Tibial nerve (tissue), 4 donors: ENCODE data around the gene ANKS1A. TPM values are rescaled to one million over a fixed set of nuclear protein-coding genes. Genes with fewer than 3 reads are reported as not detected.

Experiments
- DNase-seq, 2 donors: peaks; one replicate each; pipeline ENCODE4 v3.0.0-alpha.2; 2019; ENCODE audit warnings: low spot score in 2 of 2
- H3K27ac ChIP-seq, 4 donors: fragments of 200-600 bp; sonication (generic) in 3 of 4; one replicate each; pipeline ENCODE4 v1.5.1; 2017 to 2019; ENCODE audit warnings: mild to moderate bottlenecking in 1 of 4
- H3K27me3 ChIP-seq, 2 donors: fragments of 200-600 bp; sonication (generic) in 1 of 2; one replicate each; pipeline versions ENCODE4 v1.5.1 to v1.6.0; 2017 to 2019
- H3K36me3 ChIP-seq, 3 donors: fragments of 200-600 bp; sonication (generic); one replicate each; pipeline ENCODE4 v1.5.1; 2018 to 2019
- H3K4me1 ChIP-seq, 4 donors: fragments of 200-600 bp; sonication (generic) in 3 of 4; one replicate each; pipeline ENCODE4 v1.5.1; 2017 to 2019
- H3K4me3 ChIP-seq, 4 donors: fragments of 200-600 bp; sonication (generic) in 3 of 4; one replicate each; pipeline ENCODE4 v1.5.1; 2017 to 2019; ENCODE audit warnings: mild to moderate bottlenecking in 1 of 4, moderate library complexity in 1 of 4
- H3K9me3 ChIP-seq, 4 donors: fragments of 200-600 bp; sonication (generic) in 3 of 4; one replicate each; pipeline ENCODE4 v1.5.1; 2017 to 2019
- CTCF ChIP-seq, 5 experiments: fragments of 200-600 bp in 3 of 5; fragments of 450-650 bp in 2 of 5; sonication (generic) in 3 of 5; IDR thresholded peaks; one replicate each; pipeline ENCODE4 v1.5.1; 2016 to 2019; ENCODE audit warnings: antibody characterized with exemption in 5 of 5, mild to moderate bottlenecking in 3 of 5, moderate library complexity in 2 of 5
- EP300 ChIP-seq, 2 donors: sonication (generic); formaldehyde crosslinking; IDR thresholded peaks; one replicate each; pipeline ENCODE4 v1.6.1; 2017; ENCODE audit warnings: antibody characterized with exemption in 2 of 2, mild to moderate bottlenecking in 1 of 2
- POLR2A ChIP-seq, 2 donors: fragments of 450-650 bp; IDR thresholded peaks; one replicate each; pipeline ENCODE4 v1.6.1; 2017; ENCODE audit warnings: antibody characterized with exemption in 2 of 2, mild to moderate bottlenecking in 2 of 2, moderate library complexity in 2 of 2
- WGBS, 2 donors: methylation state at CpG; one replicate each; pipeline ENCODE4 v1.1.5; 2018; 5-methylcytosine and 5-hydroxymethylcytosine counted together
- total RNA-seq, 4 donors: library from RNA; depleted of rRNA; stranded (reverse); fragments of >200 nt; gene quantifications; one replicate each; pipeline ENCODE4 v1.1.0, GENCODE V29; 2016

The ANKS1A gene
- total RNA-seq, 4 donors from 2014 or later, result 39.3 to 55.9 (median 44.0) TPM

DNA sequence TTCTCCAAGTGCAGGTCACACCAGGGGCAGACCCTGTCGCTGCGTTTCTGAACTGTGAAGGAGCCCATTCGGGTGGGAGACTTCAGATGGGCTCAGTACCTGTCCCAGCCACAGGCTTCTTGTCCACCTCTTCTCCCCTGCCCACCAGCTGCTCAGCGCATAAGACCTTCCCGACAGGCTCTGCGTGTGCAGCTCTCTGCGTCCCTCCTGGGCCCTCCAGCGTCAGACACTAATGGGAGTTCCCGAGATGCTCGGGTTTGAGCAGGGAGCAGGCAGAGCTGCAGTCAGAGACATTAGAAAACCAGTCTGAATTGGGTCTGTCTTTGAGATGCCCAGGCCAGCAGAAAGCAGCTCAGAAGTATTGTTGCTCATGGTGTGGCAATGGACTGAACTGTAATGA, 201.7 kb downstream of the ANKS1A start:
- no peaks in the 10 kb centered on the region for H3K9me3 ChIP-seq
- H3K36me3 ChIP-seq, result peaks cover 3 to 59% (median 9%) of the 10 kb centered on the region in 3 donors
- TF ChIP-seq POLR2A (IDR thresholded peaks at IDR 0.05) (no peak), CTCF (IDR thresholded peaks at IDR 0.05) (no peak), EP300 (IDR thresholded peaks at IDR 0.05) (no peak)
- 76 to 79% methylated on average over 10 of the region's 10 CpGs for WGBS, 2 donors
- H3K27me3 ChIP-seq, result no peaks in the 10 kb centered on the region
- DNase-seq, result no peak
- H3K27ac ChIP-seq, result no peak overlapping the region
- H3K4me1 ChIP-seq, result peaks cover 0 to 81% (median 16%) of the 10 kb centered on the region in 4 donors
- H3K4me3 ChIP-seq, result no peak overlapping the region

DNA sequence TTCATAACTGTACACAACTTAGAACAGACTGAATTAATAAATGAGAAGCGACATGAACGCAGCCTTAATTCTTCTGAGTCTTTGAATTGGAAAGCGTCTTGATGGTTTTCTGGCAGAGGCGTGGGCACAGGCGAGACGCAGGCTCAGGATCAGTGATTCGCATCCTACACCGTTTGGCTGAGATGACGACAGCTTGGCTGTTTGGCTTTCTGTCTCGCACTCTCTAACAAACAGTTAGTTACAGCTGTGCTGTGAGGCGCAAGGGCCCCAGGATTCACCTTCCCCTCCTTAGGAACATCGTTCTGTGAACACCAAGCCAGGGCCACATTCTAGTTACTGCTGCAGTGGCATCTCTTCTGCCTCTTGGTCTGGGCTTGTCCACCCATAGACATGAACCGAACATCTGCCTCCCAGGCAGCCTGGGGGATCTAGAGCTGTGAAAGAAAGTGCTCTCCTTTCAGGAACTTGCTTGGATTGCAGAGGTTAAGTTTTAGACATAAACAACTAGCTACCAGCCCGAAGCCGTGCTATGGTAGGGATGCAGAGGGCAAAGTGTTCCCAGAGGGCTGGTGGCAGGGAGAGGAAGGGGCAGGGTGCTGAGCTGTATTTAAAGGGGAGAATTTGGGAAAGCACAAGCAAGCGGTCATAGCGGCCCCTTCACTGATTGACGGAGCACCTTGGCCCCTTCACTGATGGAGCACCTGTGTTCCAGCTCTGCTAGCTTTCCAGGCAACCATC, 202.5 kb downstream of the ANKS1A start:
- Histone ChIP-seq H3K36me3 (peaks cover 3 to 52% (median 9%) of the 10 kb centered on the region in 3 donors), H3K9me3 (no peaks in the 10 kb centered on the region), H3K27ac (peak overlapping the region in 2 of 4 donors; percentile 23 to 58), H3K4me3 (no peak overlapping the region), H3K4me1 (peaks cover 0 to 88% (median 17%) of the 10 kb centered on the region in 4 donors), H3K27me3 (no peaks in the 10 kb centered on the region)
- no peak for DNase-seq
- 80 to 83% methylated on average over 18 of the region's 18 CpGs for WGBS, 2 donors
- no peak for TF ChIP-seq CTCF (IDR thresholded peaks at IDR 0.05)
- TF ChIP-seq POLR2A (IDR thresholded peaks at IDR 0.05), result no peak
- TF ChIP-seq EP300 (IDR thresholded peaks at IDR 0.05), result no peak

- Histone ChIP-seq H3K36me3 (peaks cover 1 to 41% (median 9%) of the 10 kb centered on the region in 3 donors), H3K9me3 (no peaks in the 10 kb centered on the region), H3K4me1 (peaks cover 0 to 80% (median 19%) of the 10 kb centered on the region in 4 donors), H3K27me3 (no peaks in the 10 kb centered on the region), H3K4me3 (no peak overlapping the region), H3K27ac (peak overlapping the region in 2 of 4 donors; percentile 9 to 58)
- no peak for DNase-seq
- WGBS, 2 donors, result 56 to 57% methylated on average over 5 of the region's 5 CpGs
- TF ChIP-seq POLR2A (IDR thresholded peaks at IDR 0.05) (no peak), CTCF (IDR thresholded peaks at IDR 0.05) (no peak), EP300 (IDR thresholded peaks at IDR 0.05) (no peak)
These were observed 203.5 kb downstream of the ANKS1A start for GRCh38 chr6:35092362-35093117.

GRCh38 chr6:35093118-35093445, 204.0 kb downstream of the ANKS1A start:
- H3K4me3 ChIP-seq, result no peak overlapping the region
- H3K4me1 ChIP-seq, result peaks cover 0 to 75% (median 19%) of the 10 kb centered on the region in 4 donors
- no peak for TF ChIP-seq CTCF (IDR thresholded peaks at IDR 0.05)
- no peak for TF ChIP-seq POLR2A (IDR thresholded peaks at IDR 0.05)
- no peaks in the 10 kb centered on the region for H3K27me3 ChIP-seq
- peaks cover 0 to 36% (median 9%) of the 10 kb centered on the region in 3 donors for H3K36me3 ChIP-seq
- DNase-seq, result no peak
- peak overlapping the region in 1 of 4 donors; percentile 58 for H3K27ac ChIP-seq
- no peaks in the 10 kb centered on the region for H3K9me3 ChIP-seq
- 46 to 49% methylated on average over 5 of the region's 5 CpGs for WGBS, 2 donors

DNA sequence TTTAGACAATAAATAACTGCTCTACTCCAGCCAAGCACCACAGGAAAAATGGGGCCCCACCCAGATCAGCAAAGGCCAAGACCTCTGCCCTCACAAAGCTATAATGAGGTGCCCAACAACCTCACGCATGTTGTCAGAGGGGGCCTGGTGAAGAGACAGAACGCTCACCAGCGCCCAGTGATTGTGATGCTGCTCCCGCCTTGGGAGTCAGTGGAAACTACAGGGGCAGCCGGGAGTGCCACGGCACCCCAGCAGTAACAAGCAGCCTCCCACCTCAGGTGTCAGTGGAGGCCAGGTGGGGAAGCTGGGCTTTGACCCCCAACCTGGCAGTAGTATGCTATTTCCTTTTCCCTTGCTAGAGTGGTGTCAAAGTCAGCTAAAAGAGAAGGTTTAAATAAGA, 204.7 kb downstream of the ANKS1A start:
- Histone ChIP-seq H3K27me3 (no peaks in the 10 kb centered on the region), H3K27ac (no peak overlapping the region), H3K9me3 (no peaks in the 10 kb centered on the region), H3K36me3 (peaks cover 0 to 29% (median 2%) of the 10 kb centered on the region in 3 donors), H3K4me1 (peaks cover 0 to 68% (median 16%) of the 10 kb centered on the region in 4 donors), H3K4me3 (no peak overlapping the region)
- DNase-seq, result no peak
- no peak for TF ChIP-seq EP300 (IDR thresholded peaks at IDR 0.05)
- TF ChIP-seq POLR2A (IDR thresholded peaks at IDR 0.05), result no peak
- no peak for TF ChIP-seq CTCF (IDR thresholded peaks at IDR 0.05)
- WGBS, 2 donors, result 65 to 79% methylated on average over 6 of the region's 6 CpGs
